Measurements from ENCODE around the gene PIAS3. TPM values are rescaled to one million over a fixed set of nuclear protein-coding genes. Genes with fewer than 3 reads are reported as not detected.

Gene PIAS3
- total and polyA plus RNA-seq, 11 donors = 14.2 to 31.0 (median 15.6) TPM

DNA sequence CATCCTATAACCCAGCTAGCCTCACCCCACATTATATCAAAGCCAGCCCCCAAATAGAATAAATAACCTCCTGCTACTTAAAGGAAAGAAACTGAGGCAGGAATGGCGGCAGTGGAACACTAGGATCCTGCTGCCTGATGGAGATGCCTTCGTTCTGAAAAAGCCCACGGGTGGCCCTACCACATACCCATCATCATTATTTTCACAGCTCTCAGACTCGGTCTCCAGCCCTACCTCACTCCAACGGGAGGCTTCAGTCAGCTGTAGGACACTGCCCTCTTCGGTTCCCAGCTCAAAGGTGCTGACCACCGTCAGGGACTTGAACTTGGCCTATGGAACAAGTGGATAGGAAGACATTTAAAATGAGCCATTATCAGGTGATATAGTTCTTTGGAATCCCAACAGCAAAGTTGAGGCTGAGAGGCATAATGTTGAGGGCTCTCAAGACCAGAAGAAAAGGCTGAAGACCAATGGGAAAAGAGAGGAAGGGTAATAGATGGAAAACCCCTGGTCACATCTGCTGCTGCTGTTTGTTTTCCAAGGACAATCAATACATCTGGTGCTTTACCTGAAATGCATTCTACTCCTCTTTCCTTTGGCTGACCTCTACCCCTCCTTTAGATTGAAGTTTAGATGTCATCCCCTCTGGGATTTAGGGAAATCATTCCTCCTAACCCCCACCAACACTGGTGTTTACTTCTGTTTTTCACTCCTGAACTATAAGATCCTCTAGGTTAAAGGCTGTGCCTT lies 34.6 kb upstream of the PIAS3 start:
- no peak for DNase-seq
- Histone ChIP-seq H3K27ac (peak overlapping the region in 10 of 12 donors; percentile 77 to 91 (median 83)), H3K36me3 (no peaks in the 10 kb centered on the region), H3K27me3 (no peaks in the 10 kb centered on the region), H3K4me1 (peaks cover 3 to 29% (median 23%) of the 10 kb centered on the region in 12 donors), H3K4me3 (no peak overlapping the region), H3K9me3 (no peaks in the 10 kb centered on the region)
- no peak for ATAC-seq
- WGBS, 4 donors = 91 to 94% (median 93%) methylated on average over 7 of the region's 7 CpGs
- TF ChIP-seq POLR2A (IDR thresholded peaks at IDR 0.05) = no peak
- TF ChIP-seq, protein P1, sequence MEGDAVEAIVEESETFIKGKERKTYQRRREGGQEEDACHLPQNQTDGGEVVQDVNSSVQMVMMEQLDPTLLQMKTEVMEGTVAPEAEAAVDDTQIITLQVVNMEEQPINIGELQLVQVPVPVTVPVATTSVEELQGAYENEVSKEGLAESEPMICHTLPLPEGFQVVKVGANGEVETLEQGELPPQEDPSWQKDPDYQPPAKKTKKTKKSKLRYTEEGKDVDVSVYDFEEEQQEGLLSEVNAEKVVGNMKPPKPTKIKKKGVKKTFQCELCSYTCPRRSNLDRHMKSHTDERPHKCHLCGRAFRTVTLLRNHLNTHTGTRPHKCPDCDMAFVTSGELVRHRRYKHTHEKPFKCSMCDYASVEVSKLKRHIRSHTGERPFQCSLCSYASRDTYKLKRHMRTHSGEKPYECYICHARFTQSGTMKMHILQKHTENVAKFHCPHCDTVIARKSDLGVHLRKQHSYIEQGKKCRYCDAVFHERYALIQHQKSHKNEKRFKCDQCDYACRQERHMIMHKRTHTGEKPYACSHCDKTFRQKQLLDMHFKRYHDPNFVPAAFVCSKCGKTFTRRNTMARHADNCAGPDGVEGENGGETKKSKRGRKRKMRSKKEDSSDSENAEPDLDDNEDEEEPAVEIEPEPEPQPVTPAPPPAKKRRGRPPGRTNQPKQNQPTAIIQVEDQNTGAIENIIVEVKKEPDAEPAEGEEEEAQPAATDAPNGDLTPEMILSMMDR (IDR thresholded peaks at IDR 0.05) = no peak
- intact Hi-C loops (cut with DNase I) = loop anchor here in 9 of 10 donors (2.0 to 10.0 kb wide), 6 partner anchors 15 to 121 kb away; partner anchors contain the start of gene ITGA10 (in 1 of the 9)

DNA sequence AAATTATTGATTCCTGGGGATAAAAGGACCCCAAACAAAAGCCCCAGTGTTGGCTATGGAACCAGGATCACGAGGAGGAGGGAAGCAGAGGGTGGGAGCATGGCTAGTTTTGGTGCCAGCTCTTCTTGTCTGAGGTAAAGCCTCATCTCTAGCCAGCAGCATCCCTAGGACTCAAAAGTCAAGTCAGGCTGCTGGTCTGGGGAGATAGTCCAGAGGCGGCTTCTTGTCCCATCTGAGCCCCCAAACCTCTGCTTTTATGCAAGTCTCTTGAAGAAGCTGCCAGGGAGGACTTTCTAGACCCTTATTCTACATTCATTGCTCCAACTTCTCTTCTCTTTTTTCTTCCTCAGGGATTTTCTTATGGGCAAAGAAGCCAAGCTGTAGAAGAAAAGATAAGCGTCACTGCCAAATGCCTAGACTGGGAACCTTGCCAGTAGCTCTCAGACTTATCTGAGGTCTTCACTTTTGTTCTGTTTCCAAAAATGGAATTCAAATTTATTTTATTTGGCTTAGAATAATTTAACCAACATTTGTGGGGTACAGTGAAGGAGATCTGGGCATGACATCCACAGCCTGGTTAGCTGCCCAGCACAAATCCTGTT lies 33.7 kb upstream of the PIAS3 start:
- no peaks in the 10 kb centered on the region for H3K27me3 ChIP-seq
- peak overlapping the region in 2 of 12 donors; percentile 1 to 13 for H3K4me3 ChIP-seq
- 32 to 41% (median 38%) methylated on average over 3 of the region's 3 CpGs for WGBS, 4 donors
- ATAC-seq = peak in 3 of 4 donors; percentile 15 to 17 (median 16)
- no peaks in the 10 kb centered on the region for H3K9me3 ChIP-seq
- H3K36me3 ChIP-seq = no peaks in the 10 kb centered on the region
- intact Hi-C loops (cut with DNase I) = loop anchor here in 9 of 10 donors (1.0 to 10.0 kb wide), 7 partner anchors 16 to 122 kb away; partner anchors contain the start of gene ITGA10 (in 2 of the 9)
- peak overlapping the region; percentile 77 to 91 (median 83) for H3K27ac ChIP-seq
- TF ChIP-seq, protein P1 (IDR thresholded peaks at IDR 0.05) = no peak
- TF ChIP-seq POLR2A (IDR thresholded peaks at IDR 0.05) = no peak
- peaks cover 3 to 29% (median 23%) of the 10 kb centered on the region in 12 donors for H3K4me1 ChIP-seq
- no peak for DNase-seq

DNA sequence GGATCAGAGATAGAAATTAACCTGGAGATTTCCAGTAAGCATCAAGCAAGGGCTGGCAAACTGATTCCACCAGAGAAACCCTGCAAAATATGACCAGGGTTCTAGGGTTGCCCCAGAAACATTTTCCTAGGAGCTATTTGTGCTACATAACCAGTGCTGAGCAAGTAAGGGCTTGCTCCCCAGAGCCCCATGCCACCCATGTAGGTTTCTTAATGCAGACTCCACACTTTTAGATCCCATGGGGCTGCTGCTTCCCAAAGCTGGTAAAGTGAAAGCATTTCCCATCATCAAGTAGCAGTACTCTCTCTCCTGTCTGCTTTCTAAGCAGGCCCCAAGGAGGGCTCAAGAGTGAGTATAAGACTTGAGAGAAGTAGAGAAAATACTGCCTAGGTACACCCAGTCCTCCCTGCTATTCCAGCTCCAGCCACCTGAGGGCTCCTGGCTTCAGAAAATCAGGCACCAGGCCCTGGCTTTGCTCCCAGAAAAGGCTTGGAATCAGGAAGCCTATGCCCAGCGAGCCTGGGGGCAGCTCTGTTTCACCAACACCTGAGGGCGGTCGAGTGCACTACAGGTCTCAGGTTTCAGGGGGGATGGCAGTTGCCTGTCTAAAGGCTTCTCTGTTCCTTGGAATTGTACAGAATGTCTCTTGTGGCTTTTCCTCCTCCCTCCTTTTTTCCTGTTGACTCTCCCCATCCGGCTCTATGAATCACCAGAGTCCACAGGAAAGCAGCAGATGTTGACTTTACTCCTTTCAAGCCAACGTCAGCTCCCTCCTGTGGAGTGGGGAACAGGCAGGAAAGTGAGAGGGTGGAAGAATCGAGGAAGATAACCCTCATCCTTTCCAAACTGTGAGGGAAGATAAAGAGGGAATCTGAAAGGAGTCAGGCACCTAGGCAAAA lies 33.0 kb upstream of the PIAS3 start:
- Histone ChIP-seq H3K27me3 (no peaks in the 10 kb centered on the region), H3K9me3 (no peaks in the 10 kb centered on the region), H3K27ac (peak overlapping the region; percentile 77 to 91 (median 83)), H3K36me3 (no peaks in the 10 kb centered on the region), H3K4me1 (peaks cover 3 to 29% (median 26%) of the 10 kb centered on the region in 12 donors), H3K4me3 (peak overlapping the region in 9 of 12 donors; percentile 1 to 35 (median 10))
- ATAC-seq (peak; percentile 87 to 95 (median 94)), DNase-seq (peak; percentile 89 to 95 (median 93))
- TF ChIP-seq, protein P1 (IDR thresholded peaks at IDR 0.05) = peak; percentile 85 to 98 (median 94)
- TF ChIP-seq POLR2A (IDR thresholded peaks at IDR 0.05) = no peak
- intact Hi-C loops (cut with DNase I) = loop anchor here in 9 of 10 donors (1.0 to 10.0 kb wide), 7 partner anchors 17 to 123 kb away; partner anchors contain the start of gene ITGA10 (in 4 of the 9)
- 0 to 3% (median 2%) methylated on average over 6 of the region's 6 CpGs for WGBS, 4 donors
